HCT116 (cell line): ENCODE measurements around the gene BCR. TPM values are rescaled to one million over a fixed set of nuclear protein-coding genes. Genes with fewer than 3 reads are reported as not detected.

Source experiments
- ATAC-seq: fragments of 200-7000 bp; cut with Tn5 transposase; 2 replicates; pipeline ENCODE4 v1.9.1; 2020; ENCODE audit warnings: mild to moderate bottlenecking, moderate library complexity
- BruUV-seq: library from RNA; stranded (reverse); fragments of 400-500 nt; replicated peaks from 2 replicates; lab custom pipeline; 2021; lab: Mats Ljungman, UMichigan
- CTCF ChIA-PET: fragments of 300-600 bp; sonication (Branson Sonifier 250); formaldehyde crosslinking; loops from one replicate; lab custom pipeline; 2021; ENCODE audit warnings: antibody characterized with exemption; lab: Charles Lee
- POLR2A ChIA-PET: fragments of 300-600, 350-600 bp; sonication (Branson Sonifier 250); formaldehyde crosslinking; loops from one replicate; lab custom pipeline; 2021; ENCODE audit warnings: antibody characterized with exemption; lab: Charles Lee
- RAD21 ChIA-PET, 2 experiments: fragments of 300-600 bp; sonication (Branson Sonifier 250); formaldehyde crosslinking; loops; one replicate each; lab custom pipeline; 2023; ENCODE audit warnings: low total read pairs in 2 of 2; ENCODE audit not compliant: uncharacterized antibody in 2 of 2, unreplicated experiment in 2 of 2, low non-redundant PET in 1 of 2; lab: Charles Lee
- DNase-seq: peaks from one replicate; pipeline ENCODE4 v3.0.0-alpha.2; 2010; ENCODE audit warnings: low read depth, low spot score
- H2AFZ ChIP-seq: fragments of 200-600 bp; shearing (Covaris generic), sonication (generic); 2 replicates; pipeline ENCODE4 v1.6.1; 2017; ENCODE audit warnings: low read depth, mixed run types, mixed read lengths, antibody characterized with exemption, low read length; ENCODE audit not compliant: poor library complexity, severe bottlenecking
- H3K27ac ChIP-seq: 2 replicates; pipeline ENCODE4 v1.5.1; 2012; ENCODE audit warnings: low read depth, low read length
- H3K27me3 ChIP-seq: fragments of 200-600 bp; sonication (generic); 2 replicates; pipeline ENCODE4 v1.6.1; 2016; ENCODE audit warnings: mixed run types, low read length, mixed read lengths; ENCODE audit not compliant: insufficient read depth
- H3K36me3 ChIP-seq, 2 experiments: fragments of 200-500 bp in 1 of 2; fragments of 200-600 bp in 1 of 2; sonication (Bioruptor generic) in 1 of 2; sonication (generic) in 1 of 2; 2 replicates each; pipeline versions ENCODE4 v1.5.1 to v1.6.1; 2014 to 2016; ENCODE audit warnings: low read length in 2 of 2, inconsistent platforms in 1 of 2, mixed read lengths in 1 of 2, mixed run types in 1 of 2; ENCODE audit not compliant: insufficient read depth in 2 of 2, control insufficient read depth in 1 of 2
- H3K4me1 ChIP-seq, 2 experiments: fragments of 200-600 bp in 1 of 2; sonication (generic) in 1 of 2; 2 replicates each; pipeline versions ENCODE4 v1.5.1 to v1.6.1; 2012 to 2017; ENCODE audit warnings: low read length in 2 of 2, inconsistent platforms in 1 of 2, mild to moderate bottlenecking in 1 of 2, mixed read lengths in 1 of 2, mixed run types in 1 of 2, moderate library complexity in 1 of 2; ENCODE audit not compliant: insufficient read depth in 2 of 2, control insufficient read depth in 1 of 2
- H3K4me2 ChIP-seq: fragments of 200-600 bp; sonication (generic); 2 replicates; pipeline ENCODE4 v1.6.1; 2017; ENCODE audit warnings: mixed run types, low read length, mixed read lengths
- H3K4me3 ChIP-seq, 2 experiments: fragments of 200-600 bp in 1 of 2; sonication (generic) in 1 of 2; replicated peaks in 1 of 2; 2 replicates each; pipeline ENCODE4 v1.5.1; 2011 to 2016; ENCODE audit warnings: low read length in 2 of 2, control low read depth in 1 of 2, low read depth in 1 of 2, mild to moderate bottlenecking in 1 of 2, mixed read lengths in 1 of 2, mixed run types in 1 of 2
- H3K79me2 ChIP-seq: fragments of 200-600 bp; sonication (generic); 2 replicates; pipeline ENCODE4 v1.6.1; 2017; ENCODE audit warnings: mild to moderate bottlenecking, mixed run types, low read length, moderate library complexity, mixed read lengths; ENCODE audit not compliant: insufficient read depth
- H3K9ac ChIP-seq: fragments of 200-600 bp; sonication (generic); 2 replicates; pipeline ENCODE4 v1.6.1; 2016; ENCODE audit warnings: low read length, mixed read lengths
- H3K9me2 ChIP-seq: fragments of 200-600 bp; sonication (generic), shearing (Covaris generic); 2 replicates; pipeline ENCODE4 v1.6.1; 2017; ENCODE audit warnings: mixed run types, mild to moderate bottlenecking, moderate library complexity; ENCODE audit not compliant: insufficient read depth
- H3K9me3 ChIP-seq, 2 experiments: fragments of 200-500 bp in 1 of 2; fragments of 200-600 bp in 1 of 2; sonication (Bioruptor generic) in 1 of 2; sonication (generic) in 1 of 2; 2 replicates each; pipeline ENCODE4 v1.6.1; 2014 to 2017; ENCODE audit warnings: low read length in 2 of 2, mixed read lengths in 2 of 2, inconsistent platforms in 1 of 2, low read depth in 1 of 2, mild to moderate bottlenecking in 1 of 2, mixed run types in 1 of 2, moderate library complexity in 1 of 2; ENCODE audit not compliant: control insufficient read depth in 1 of 2, insufficient read depth in 1 of 2
- H4K20me1 ChIP-seq: fragments of 200-600 bp; sonication (generic), shearing (Covaris generic); 2 replicates; pipeline ENCODE4 v1.6.1; 2017; ENCODE audit warnings: mixed run types, mild to moderate bottlenecking, moderate library complexity; ENCODE audit not compliant: insufficient read depth
- CBX3 ChIP-seq: IDR thresholded peaks from 2 replicates; pipeline ENCODE4 v1.6.1; 2012; ENCODE audit warnings: low read depth
- CEBPB ChIP-seq: IDR thresholded peaks from 2 replicates; pipeline ENCODE4 v1.6.1; 2012; ENCODE audit warnings: low read depth
- EGR1 ChIP-seq: IDR thresholded peaks from 2 replicates; pipeline ENCODE4 v1.6.1; 2012; ENCODE audit warnings: low read depth
- ELF1 ChIP-seq: IDR thresholded peaks from 2 replicates; pipeline ENCODE4 v1.6.1; 2012; ENCODE audit warnings: low read depth, borderline replicate concordance
- EZH2phosphoT487 ChIP-seq: fragments of 200-600 bp; IDR thresholded peaks from 2 replicates; pipeline ENCODE4 v1.6.1; 2018; ENCODE audit warnings: antibody characterized with exemption, borderline replicate concordance
- JUND ChIP-seq: IDR thresholded peaks from 2 replicates; pipeline ENCODE4 v1.6.1; 2012
- POLR2A ChIP-seq: IDR thresholded peaks from 2 replicates; pipeline ENCODE4 v1.7.0; 2011; ENCODE audit warnings: borderline replicate concordance; ENCODE audit not compliant: insufficient read depth, insufficient read length; ENCODE audit errors: extremely low read depth
- POLR2AphosphoS5 ChIP-seq: IDR thresholded peaks from 2 replicates; pipeline ENCODE4 v1.6.1; 2011; ENCODE audit warnings: mild to moderate bottlenecking, low read depth, low read length, moderate library complexity
- RAD21 ChIP-seq: IDR thresholded peaks from 2 replicates; pipeline ENCODE4 v1.6.1; 2012; ENCODE audit warnings: low read depth, mild to moderate bottlenecking
- SIN3A ChIP-seq: IDR thresholded peaks from 2 replicates; pipeline ENCODE4 v1.6.1; 2012; ENCODE audit warnings: low read depth
- SP1 ChIP-seq: IDR thresholded peaks from 2 replicates; pipeline ENCODE4 v1.6.1; 2012; ENCODE audit warnings: low read depth
- SRF ChIP-seq: IDR thresholded peaks from 2 replicates; pipeline ENCODE4 v1.6.1; 2012; ENCODE audit warnings: low read depth
- TCF7L2 ChIP-seq: IDR thresholded peaks from 2 replicates; pipeline ENCODE4 v1.7.0; 2011; ENCODE audit warnings: borderline replicate concordance, inconsistent platforms; ENCODE audit not compliant: insufficient read depth, insufficient read length; ENCODE audit errors: extremely low read depth
- YY1 ChIP-seq: IDR thresholded peaks from 2 replicates; pipeline ENCODE4 v1.6.1; 2011; ENCODE audit warnings: low read length, low read depth, moderate library complexity, mild to moderate bottlenecking; ENCODE audit not compliant: insufficient replicate concordance; ENCODE audit errors: extremely low read depth
- ZFX ChIP-seq: fragments of 450-650 bp; IDR thresholded peaks from 2 replicates; pipeline ENCODE4 v1.6.1; 2017
- ZNF274 ChIP-seq: fragments of 200-500 bp; sonication (Bioruptor generic); IDR thresholded peaks from 2 replicates; pipeline ENCODE4 v1.6.1; 2014; ENCODE audit warnings: mild to moderate bottlenecking, low read depth, low read length, inconsistent platforms
- intact Hi-C: fragments of 100-400 bp; cut with micrococcal nuclease; formaldehyde crosslinking; loops from 2 replicates; pipeline ENCODE4 v1.10.0; 2022
- total RNA-seq: library from RNA; stranded (reverse); gene quantifications from one replicate; pipeline ENCODE4 v1.2.1, GENCODE V29; 2021; ENCODE audit not compliant: unreplicated experiment
- TF ChIP-seq, protein P1 (sequence below): IDR thresholded peaks from 2 replicates; pipeline ENCODE4 v1.6.1; 2011; ENCODE audit warnings: mild to moderate bottlenecking, low read length, moderate library complexity; ENCODE audit not compliant: insufficient replicate concordance; ENCODE audit errors: extremely low read depth
- TF ChIP-seq, protein P2 (sequence below): IDR thresholded peaks from 2 replicates; pipeline ENCODE4 v1.6.1; 2012
- TF ChIP-seq, protein P3 (sequence below): IDR thresholded peaks from 2 replicates; pipeline ENCODE4 v1.6.1; 2012

The BCR gene
- total RNA-seq, 1 experiment from 2014 or later: 39.7 TPM

DNA sequence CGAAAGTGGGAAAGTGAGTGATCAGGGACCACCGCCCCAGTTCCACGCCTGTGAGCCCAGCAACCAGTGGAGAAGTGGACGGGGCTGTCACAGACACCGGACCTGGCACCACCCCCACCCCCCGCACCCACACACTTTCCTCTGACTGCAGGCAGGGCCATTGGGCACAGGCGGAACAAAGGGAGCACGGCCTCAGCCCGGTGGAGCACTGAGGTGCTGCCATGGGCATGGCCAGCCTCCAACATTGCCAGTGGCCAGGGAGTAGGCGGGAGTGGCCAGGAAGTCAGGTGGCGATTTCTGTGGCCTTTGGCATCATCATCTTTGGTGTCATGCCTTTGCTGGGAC, 78.5 kb downstream of the BCR start (continued):
- no peak for TF ChIP-seq EGR1
- TF ChIP-seq, all 23 proteins: peak for 0

DNA sequence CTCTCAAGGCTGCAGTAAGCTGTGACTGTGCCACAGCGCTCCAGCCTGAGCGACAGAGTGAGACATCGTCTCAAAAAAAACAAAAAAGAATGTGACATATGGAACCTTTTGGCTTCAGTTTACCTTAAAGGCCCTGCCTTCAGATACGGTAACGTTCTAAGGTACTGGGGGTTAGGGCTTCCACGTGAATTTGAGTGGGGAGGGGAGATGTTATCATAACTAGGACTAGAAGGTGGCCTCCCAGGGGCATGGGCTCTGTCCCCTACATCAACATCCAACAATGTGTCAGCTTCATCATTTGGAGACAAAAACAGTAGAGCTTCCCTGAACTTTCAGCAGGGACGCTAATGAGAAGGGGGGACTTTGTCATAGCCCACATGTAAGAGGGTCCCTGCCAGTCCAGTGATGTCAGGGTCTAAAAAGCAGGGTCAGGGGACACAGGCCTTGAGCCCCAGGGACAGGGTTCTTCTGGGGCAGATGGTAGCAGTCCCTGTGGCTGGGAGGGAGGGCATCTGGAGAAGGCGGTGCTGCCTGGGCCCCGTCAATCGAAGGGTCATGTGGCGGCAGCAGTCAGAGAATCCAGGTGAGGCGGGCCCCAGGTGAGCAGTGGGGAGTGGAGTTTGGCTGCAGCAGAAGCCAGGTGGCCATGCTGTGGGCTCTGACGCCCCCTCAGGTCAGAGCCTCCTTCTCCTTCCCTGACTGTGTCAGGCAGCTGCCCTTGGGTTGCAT, 79.8 kb downstream of the BCR start:
- intact Hi-C loops: no loop called here
- TF ChIP-seq YY1 (no peak), EGR1 (no peak), SIN3A (no peak), TCF7L2 (no peak), POLR2A (no peak), SRF (no peak), EZH2phosphoT487 (no peak), JUND (no peak), ELF1 (no peak), ZFX (no peak), POLR2AphosphoS5 (no peak), CEBPB (no peak), ZNF274 (no peak), SP1 (no peak), CBX3 (no peak), RAD21 (no peak)
- TF ChIP-seq, protein P1, sequence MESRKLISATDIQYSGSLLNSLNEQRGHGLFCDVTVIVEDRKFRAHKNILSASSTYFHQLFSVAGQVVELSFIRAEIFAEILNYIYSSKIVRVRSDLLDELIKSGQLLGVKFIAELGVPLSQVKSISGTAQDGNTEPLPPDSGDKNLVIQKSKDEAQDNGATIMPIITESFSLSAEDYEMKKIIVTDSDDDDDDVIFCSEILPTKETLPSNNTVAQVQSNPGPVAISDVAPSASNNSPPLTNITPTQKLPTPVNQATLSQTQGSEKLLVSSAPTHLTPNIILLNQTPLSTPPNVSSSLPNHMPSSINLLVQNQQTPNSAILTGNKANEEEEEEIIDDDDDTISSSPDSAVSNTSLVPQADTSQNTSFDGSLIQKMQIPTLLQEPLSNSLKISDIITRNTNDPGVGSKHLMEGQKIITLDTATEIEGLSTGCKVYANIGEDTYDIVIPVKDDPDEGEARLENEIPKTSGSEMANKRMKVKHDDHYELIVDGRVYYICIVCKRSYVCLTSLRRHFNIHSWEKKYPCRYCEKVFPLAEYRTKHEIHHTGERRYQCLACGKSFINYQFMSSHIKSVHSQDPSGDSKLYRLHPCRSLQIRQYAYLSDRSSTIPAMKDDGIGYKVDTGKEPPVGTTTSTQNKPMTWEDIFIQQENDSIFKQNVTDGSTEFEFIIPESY: no peak
- TF ChIP-seq, protein P2, sequence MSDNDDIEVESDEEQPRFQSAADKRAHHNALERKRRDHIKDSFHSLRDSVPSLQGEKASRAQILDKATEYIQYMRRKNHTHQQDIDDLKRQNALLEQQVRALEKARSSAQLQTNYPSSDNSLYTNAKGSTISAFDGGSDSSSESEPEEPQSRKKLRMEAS: no peak
- TF ChIP-seq, protein P3, sequence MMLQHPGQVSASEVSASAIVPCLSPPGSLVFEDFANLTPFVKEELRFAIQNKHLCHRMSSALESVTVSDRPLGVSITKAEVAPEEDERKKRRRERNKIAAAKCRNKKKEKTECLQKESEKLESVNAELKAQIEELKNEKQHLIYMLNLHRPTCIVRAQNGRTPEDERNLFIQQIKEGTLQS: no peak
- Histone ChIP-seq H3K9ac (no peak overlapping the region), H3K36me3 (peaks cover 11 to 19% of the 10 kb centered on the region in 2 experiments), H3K9me3 (no peaks in the 10 kb centered on the region), H2AFZ (no peak overlapping the region), H3K4me2 (no peak overlapping the region), H3K79me2 (peaks cover 16% of the 10 kb centered on the region; the same call in 1 of the 2 replicates), H4K20me1 (no peaks in the 10 kb centered on the region), H3K27ac (no peak overlapping the region), H3K4me1 (no peaks in the 10 kb centered on the region; a peak in 1 of 4 replicates), H3K9me2 (no peaks in the 10 kb centered on the region), H3K27me3 (no peaks in the 10 kb centered on the region), H3K4me3 (no peak overlapping the region)
- no peak for ATAC-seq
- CTCF ChIA-PET: interaction anchor here (0.6 to 0.7 kb wide), 2 partner anchors 22 to 81 kb away, joined by 3 read pairs; no protein-coding TSS in a partner anchor
- no TSS peak for BruUV-seq
- POLR2A ChIA-PET: no interaction called here
- RAD21 ChIA-PET: no interaction called here
- no peak for DNase-seq
